Erythroblast (primary cell): Measurements from ENCODE around the gene AKR1D1.
A peak's percentile ranks its signal among the peaks of the same experiment; 100 is the strongest.
"Not testable (repeated sequence)": the region's sequence is repeated elsewhere in the genome, so short reads cannot be mapped to it uniquely, and the experiment has no call there.

ENCODE experiments used
- DNase-seq, 2 experiments: peaks; one replicate each; lab custom pipeline; 2025; lab: John Stamatoyannopoulos, UW
- GATA1 ChIP-seq: IDR thresholded peaks from 2 replicates; pipeline ENCODE4 v1.6.1; 2011; ENCODE audit warnings: low read depth, mild to moderate bottlenecking, control low read depth, low read length, moderate library complexity
- POLR2A ChIP-seq: IDR thresholded peaks from 2 replicates; pipeline ENCODE4 v1.6.1; 2011; ENCODE audit warnings: mild to moderate bottlenecking, low read length

AKR1D1 gene

DNA sequence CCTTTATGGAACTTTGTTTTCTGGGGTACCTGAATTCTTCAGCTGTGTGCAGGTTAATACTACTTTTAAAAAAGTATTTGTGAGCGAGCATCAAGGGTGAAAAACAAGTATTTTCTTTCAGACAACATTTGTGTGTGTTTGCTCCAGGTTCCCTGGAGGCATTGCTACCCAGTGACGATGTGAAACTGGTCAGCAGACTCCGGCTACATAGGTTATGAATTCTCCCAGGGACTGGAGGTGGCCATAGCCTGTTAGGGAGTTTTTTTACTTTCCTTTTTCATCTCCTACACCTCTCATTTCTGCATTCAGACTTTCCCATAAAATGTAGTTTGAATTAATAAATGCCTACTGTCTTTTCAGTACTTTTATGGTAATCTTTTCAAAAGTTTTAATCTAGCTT lies 7.6 kb downstream of the AKR1D1 start:
- DNase-seq: no peak
- TF ChIP-seq GATA1 (no peak), POLR2A (no peak)

DNA sequence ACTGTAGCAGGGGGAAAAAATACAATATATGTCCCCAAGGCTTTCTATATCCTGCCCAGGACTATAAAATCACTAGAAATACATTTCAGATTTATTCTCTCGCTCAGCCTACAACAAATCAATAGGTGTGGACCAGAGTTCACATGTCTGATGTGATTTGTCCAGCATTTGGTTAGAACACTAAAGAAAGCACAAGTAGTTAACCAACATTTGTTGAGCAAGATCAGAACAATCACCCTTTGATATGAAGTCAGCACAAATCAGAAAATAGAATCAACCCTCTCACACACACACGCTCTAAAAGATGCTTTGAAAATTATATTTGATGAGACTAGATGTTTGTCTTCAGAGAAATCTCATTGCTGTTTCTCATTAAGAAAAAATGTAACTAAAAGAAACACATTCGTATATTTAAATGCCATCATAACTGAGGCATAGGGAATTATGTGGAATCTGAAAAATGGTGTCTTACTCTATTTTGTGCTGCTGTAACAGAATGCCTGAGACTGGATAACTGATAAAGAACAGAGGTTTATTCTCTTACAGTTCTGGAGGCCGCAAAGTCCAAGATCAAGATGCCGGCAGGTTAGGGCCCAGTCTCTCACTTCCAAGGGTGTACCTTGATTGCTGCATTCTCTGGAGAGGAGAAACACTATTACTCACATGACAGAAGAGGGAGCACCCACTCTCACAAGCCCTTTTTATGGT lies 10.5 kb downstream of the AKR1D1 start:
- no peak for DNase-seq
- TF ChIP-seq POLR2A: no peak
- no peak for TF ChIP-seq GATA1

DNA sequence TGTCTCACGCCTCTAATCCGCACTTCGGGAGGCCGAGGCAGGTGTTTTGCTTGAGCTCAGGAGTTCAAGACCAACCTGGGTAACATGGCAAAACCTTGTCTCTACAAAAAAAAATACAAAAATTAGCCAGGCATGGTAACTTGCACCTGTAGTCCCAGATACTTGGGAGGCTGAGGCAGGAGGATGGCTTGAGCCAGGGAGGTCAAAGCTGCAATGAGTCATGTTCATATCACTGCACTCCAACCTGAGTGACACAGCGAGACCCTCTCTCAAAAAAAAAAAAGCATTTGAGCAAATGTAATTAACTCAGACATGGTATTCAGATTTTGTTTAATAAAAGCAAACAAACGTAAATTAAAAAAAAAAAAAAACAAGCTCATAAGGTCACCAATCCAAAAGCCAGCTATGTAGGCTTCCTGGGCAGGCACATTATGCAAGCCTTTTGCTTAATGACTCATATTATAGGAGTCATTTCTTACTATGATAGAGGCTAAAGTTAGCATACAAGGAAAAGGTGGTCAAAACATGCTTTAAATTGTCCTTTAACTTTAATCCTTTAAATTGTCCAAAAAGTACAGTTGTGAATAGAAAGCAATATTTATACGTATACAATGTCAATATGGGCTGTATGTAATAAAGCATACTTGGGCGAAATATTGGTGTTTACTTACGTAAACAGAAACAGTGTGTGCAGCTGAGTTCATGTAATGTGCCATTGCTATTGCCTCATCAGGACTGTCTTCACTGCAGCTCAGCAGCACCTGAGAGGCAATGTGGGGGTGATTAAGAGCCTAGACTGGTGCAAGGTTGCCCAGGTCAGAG lies 13.0 kb downstream of the AKR1D1 start:
- no peak for DNase-seq
- no peak for TF ChIP-seq POLR2A
- no peak for TF ChIP-seq GATA1

DNA sequence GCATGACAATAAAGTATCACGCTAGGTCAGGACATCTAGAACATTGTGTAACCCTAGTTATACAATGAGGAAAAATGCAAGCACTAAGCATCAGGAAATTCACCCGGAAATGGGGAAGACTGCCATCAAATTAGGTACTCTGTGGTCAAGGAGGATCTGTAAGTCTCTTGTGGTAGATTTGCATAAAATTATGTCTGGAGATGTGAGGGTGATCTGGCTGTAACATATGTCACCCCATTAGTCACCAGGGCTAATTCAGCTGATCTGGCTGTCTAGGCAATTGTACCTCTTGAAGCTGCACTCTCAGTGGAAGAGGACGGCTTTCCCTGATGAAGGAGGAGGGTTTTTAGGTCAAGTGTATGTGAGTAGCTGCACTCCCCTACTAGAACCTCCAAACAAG lies 14.8 kb downstream of the AKR1D1 start:
- no peak for DNase-seq
- TF ChIP-seq GATA1: no peak
- TF ChIP-seq POLR2A: no peak

DNA sequence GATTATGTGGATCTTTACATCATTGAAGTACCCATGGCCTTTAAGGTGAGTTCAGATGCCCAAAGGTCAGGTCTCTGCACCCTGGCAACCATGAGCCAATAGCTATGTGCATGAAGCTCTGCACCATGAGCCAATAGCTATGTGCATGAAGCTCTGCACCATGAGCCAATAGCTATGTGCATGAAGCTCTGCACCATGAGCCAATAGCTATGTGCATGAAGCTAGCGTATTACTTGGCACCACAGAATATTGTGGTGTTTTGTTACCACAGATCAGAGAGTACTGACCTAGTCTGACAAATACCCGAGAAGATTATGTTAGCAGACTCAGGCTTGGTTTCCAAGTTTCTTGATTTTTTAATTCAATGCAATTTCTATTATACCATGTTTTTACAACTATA lies 15.6 kb downstream of the AKR1D1 start:
- not testable (repeated sequence) for DNase-seq

DNA sequence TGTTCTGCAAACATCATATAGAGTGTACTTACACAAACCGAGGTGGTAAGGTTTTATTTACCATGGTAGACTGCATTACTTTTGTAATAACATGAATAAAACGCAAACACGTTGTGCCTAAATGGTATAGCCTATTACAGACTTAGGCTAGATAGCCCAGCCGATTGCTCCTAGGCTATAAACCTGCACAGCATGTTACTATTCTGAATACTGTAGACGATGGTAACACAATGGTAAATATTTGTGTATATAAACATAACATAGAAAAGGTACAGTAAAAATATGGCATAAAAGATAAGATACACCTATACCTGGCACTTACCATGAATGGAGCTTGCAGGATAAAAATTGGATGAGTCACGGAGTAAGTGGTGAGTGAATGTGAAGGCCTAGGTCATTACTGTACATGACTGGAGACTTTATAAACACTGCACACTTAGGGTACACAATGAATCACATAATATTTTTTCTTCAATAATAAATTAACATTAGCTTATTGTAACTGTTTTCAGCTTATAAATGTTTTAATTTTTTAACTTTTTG lies 16.3 kb downstream of the AKR1D1 start:
- TF ChIP-seq GATA1: no peak
- TF ChIP-seq POLR2A: no peak
- no peak for DNase-seq

DNA sequence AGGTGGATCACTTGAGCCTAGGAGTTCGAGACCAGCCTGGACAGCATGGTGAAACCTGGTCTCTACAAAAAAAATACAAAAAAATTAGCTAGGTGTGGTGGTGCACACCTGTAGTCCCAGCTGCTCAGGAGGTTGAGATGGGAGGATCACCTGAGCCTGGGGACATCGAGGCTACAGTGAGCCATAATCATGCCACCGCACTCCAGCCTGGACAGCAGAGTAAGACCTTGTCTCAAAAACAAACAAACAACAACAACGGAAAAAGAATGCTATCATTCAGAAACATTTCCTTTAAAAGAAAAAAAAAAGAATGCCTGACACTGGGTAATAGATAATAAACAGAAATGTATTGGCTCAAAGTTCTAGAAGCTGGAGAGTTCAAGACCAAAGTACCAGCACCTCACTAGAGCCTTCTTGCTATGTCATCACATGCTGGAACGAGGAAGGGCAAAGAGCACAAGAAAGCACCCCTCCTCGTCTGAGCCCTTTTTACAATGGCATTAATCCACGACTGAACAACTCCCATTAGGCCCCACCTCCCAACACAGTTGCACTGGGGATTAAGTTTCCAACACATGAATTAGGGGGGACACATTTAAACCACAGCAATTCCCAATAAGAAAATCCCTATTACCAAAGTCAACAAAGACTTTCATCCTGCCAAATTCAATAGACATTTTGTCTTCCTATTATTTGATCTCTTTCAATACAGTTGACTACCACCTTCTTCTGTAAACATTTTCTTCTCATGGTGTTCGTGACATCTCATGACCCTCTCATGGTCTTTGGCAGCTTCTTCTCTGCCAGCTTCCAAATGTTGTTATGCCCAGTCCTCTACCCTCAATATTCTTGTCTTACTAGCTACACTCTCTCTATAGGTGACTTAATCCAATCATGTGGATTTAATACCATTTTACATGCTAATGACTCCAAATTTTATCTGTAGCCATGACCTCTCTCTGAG lies 20.0 kb downstream of the AKR1D1 start:
- no peak for DNase-seq
- TF ChIP-seq GATA1: no peak
- no peak for TF ChIP-seq POLR2A

DNA sequence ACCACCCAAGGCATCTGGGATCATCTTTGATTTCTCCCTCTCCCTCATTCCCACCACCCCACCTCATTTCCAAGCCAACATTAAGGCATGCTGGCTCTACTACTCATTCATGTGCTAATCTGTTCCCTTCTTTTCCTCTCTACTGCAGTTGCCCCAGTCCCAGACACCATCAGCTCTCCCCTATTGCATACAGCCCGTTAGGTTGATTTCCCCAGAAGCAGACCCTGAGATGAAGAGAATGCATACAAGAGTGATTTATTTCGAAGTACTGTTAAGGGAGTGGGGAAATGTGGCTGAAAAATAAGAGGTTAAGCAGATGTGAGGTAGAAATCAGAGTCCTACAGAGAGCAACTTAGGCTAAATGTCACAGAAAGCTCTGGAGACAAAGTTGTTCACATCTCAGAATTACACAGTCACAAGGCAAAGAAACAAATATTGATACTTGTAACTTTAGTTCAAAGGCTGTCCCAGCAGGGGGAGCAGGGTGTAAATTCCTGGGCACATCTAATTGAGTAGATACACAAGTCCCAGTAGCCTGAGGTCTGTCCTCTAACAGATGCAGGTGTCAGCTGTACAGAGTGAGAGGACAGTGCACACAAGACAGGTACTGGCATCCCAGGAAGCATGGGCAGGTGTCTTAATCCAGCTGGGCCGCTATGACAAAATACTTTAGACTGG lies 20.9 kb downstream of the AKR1D1 start:
- no peak for TF ChIP-seq POLR2A
- no peak for TF ChIP-seq GATA1
- DNase-seq: peak; percentile 47 to 60

DNA sequence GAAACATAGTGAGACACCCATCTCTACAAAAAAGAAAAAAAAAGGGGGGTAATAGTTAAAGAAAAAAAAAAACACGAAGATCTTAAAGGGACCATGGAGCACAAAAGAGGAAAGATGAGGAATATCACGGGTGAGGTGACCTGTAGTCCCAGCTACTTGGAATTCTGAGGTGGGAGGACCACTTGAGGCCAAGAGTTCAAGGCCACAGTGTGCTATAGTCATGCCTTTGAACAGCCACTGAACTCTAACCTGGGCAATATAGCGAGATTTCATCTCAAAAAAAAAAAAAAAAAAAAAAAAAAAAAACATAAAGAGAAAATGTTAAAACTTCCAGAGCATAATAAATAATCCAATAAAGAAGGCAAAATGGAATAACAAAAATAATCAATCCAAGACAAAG lies 23.6 kb downstream of the AKR1D1 start:
- DNase-seq: no peak
- TF ChIP-seq GATA1: no peak
- TF ChIP-seq POLR2A: no peak

DNA sequence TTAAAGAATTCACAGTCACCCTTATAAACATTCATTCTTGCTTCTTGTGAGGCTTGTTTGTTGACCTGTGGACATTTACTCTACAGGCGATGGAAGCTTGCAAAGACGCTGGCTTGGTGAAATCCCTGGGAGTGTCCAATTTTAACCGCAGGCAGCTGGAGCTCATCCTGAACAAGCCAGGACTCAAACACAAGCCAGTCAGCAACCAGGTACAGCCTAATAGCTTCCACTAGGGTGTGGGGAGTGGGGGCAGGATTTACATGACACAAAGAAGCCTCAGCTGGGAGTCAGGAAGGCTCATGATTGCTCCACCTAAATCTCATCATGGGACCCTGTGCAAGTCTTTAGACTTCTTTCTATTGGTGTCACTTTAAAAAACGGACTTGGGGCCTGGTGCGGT lies 29.0 kb downstream of the AKR1D1 start:
- TF ChIP-seq POLR2A (no peak), GATA1 (no peak)
- DNase-seq: no peak

DNA sequence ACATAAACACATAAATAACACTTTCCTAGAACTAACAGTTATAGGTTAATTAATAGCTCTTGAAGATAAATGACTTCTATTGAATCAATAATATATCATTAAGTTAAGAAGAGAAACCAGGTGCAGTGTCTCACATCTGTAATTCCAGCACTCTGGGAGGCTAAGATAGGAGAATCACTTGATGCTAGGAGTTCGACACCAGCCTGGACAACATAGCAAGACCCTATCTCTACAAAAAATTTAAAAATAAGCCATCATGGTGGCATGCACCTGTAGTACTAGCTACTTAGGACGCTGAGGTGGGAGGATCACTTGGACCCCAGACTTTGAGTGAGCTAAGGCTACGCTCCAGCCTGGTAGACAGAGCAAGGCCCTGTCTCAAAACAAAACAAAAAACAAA lies 38.8 kb downstream of the AKR1D1 start:
- TF ChIP-seq GATA1 (no peak), POLR2A (no peak)
- no peak for DNase-seq

DNA sequence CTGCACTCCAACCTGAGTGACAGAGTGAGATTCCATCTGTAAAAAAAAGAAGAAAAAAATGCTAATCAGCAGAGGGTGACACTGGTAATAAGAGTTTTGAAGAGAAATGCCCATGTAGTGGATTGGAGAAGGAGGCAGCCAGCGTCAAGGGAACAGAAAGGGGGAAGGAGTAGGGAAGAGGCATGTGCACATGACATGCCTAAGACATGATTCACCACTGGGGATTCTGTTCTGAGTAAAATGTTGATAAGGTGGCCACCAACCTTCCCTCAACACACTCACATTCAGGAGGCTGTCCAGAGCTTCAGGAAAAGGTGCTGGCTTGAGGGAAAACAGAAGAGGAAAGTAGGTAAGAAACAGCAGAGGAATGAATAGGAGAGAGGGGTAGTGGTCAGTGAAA lies 39.9 kb downstream of the AKR1D1 start:
- TF ChIP-seq GATA1 (no peak), POLR2A (no peak)
- no peak for DNase-seq

DNA sequence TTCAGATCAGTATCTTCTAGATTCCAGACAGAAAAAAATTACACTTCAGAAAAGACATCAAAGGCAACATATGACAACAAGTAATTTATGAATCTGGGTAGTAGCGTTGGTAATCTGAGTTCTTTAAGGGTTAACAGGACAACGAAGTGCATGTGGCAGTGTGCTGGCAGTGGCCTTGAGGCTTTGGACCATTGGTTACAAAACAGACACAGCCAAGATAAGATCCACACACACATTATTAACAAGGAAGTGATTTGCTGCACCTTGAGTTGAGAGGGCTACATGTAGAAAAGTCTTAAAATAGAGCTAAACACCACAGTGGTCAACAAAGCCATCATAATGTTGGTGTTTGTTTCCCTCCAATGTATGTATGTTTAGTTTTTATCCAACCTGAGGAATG lies 40.6 kb downstream of the AKR1D1 start:
- TF ChIP-seq POLR2A (no peak), GATA1 (no peak)
- DNase-seq: no peak
